ENCODE measurements around the gene MZT1.
"Not testable (repeated sequence)": the region's sequence is repeated elsewhere in the genome, so short reads cannot be mapped to it uniquely, and the experiment has no call there.

MZT1 gene, protein sequence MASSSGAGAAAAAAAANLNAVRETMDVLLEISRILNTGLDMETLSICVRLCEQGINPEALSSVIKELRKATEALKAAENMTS

DNA sequence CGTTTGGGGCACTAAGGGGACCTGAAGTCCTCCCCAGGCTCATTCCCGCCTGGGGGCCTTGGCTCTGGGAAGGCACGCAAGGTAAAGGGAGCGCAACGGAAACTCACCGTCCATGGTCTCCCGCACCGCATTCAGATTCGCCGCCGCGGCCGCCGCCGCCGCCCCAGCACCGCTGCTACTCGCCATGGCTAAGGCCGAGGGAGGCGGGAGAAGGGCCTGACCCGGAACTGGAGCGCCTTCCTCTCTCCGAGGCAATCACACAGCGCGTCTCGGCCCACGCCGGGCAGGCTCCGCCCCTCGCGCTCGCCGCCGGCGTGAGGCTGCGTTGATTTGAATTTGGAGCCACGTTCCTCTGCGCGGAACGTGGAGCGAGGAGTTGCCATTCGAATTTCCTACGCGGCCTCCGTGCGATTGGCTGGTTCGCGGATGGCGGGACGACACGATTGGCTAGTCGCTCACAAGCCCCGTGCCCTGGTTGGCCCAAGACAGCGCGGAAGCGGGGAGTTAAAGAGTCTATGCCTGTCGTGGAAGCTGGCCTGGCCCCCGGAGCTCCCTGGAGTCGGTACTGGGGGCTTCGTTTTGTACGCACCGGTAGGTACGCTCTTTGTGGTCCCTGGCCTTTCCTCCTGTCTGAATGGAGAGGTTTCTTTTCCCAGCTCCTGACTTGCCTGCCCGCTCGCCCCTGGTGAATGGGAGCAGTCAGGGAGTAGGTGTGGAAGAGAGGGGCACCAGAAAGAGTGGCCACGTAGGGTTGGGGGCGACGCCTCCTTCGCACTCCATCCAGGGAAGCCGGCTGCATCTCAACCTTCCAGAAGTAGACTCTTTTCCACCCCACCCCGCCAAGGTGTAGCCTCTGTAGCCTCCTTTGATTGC is at the start of gene MZT1, which contains the start of gene BORA:
Gene MZT1, minus strand, starts transcription at position 213 of the 873 bp plus-strand sequence. Its CDS starts 27 bp downstream, at position 186.
Gene BORA, plus strand, starts transcription at position 507 of the 873 bp plus-strand sequence. CDS start 1,018 bp downstream, outside the sequence.
- Mint-ChIP-seq H3K27ac (peak within 1 kb of the TSS; percentile 95), H3K27me3 (no peaks in the 10 kb centered on the region), H3K4me1 (ENCODE audit: low read depth) (peaks cover 49% of the 10 kb centered on the region), H3K36me3 (ENCODE audit: low read depth) (peaks cover 46% of the 10 kb centered on the region), H3K4me3 (peak within 1 kb of the TSS; percentile 98), H3K9me3 (no peaks in the 10 kb centered on the region)

DNA sequence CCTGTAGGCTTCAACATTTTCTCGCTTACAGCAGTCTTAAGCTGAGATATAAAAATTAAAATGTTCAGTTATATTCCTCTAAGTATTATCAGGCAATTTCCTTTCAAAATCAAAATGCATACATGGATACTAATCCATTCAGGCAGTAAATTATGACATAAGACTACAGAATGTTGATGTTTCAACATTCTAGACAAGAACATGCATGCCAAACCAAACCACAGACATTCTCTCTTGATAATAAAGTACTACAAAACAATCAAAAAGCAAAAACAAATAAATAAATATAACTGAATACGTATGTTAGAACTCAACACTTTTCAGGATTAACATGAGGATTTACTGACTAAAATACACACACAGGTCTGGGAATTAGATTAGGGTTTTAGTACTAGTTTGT is 46.6 kb upstream of the MZT1 start:
- Mint-ChIP-seq H3K36me3 (ENCODE audit: low read depth) (peaks cover 81% of the 10 kb centered on the region), H3K4me3 (no peak overlapping the region), H3K27ac (no peak overlapping the region), H3K9me3 (no peaks in the 10 kb centered on the region), H3K27me3 (no peaks in the 10 kb centered on the region), H3K4me1 (ENCODE audit: low read depth) (peaks cover 13% of the 10 kb centered on the region)

DNA sequence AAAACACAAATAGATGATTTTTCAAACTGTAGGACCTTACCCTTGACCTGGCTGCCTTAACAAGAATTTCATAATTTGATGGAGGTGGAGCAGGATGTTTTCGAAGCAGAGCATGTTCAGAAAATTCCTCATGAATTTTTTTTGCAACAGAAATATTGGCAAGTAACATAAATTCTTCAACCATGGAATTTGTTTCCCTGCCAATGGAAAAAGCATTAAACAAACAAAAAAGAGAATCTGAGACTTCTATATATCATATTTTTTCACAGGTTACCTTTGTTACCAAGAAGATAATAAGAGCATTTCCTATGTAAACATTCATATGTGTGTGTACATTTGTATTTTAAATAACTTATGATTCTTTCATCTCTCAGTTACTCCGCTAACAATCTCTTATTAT is 36.0 kb upstream of the MZT1 start:
- Mint-ChIP-seq H3K4me1 (ENCODE audit: low read depth) (no peaks in the 10 kb centered on the region), H3K36me3 (ENCODE audit: low read depth) (peaks cover 90% of the 10 kb centered on the region), H3K27ac (no peak overlapping the region), H3K27me3 (no peaks in the 10 kb centered on the region), H3K4me3 (no peak overlapping the region), H3K9me3 (no peaks in the 10 kb centered on the region)

DNA sequence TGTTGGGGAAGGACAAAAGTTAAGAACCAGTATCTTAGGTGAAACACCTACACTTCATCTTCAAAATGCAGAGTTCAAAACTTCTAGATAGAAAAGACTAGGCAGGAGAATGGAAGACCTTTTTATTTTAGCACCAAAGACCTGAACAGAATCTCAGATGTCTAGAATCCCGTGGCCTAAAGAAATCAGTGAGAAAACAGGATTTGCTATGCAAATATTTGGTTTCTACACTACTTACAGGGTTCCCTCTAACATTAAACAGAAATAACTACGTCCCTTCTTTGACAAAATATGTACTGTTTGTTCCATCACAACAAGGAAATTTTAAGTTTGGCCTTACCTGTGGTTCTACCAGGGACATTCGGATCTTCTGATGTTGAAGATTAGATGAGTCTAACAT is 32.8 kb upstream of the MZT1 start:
- peaks cover 87% of the 10 kb centered on the region for H3K36me3 Mint-ChIP-seq (ENCODE audit: low read depth)
- H3K9me3 Mint-ChIP-seq: no peaks in the 10 kb centered on the region
- H3K4me1 Mint-ChIP-seq (ENCODE audit: low read depth): no peaks in the 10 kb centered on the region
- H3K4me3 Mint-ChIP-seq: no peak overlapping the region
- no peak overlapping the region for H3K27ac Mint-ChIP-seq
- H3K27me3 Mint-ChIP-seq: no peaks in the 10 kb centered on the region

DNA sequence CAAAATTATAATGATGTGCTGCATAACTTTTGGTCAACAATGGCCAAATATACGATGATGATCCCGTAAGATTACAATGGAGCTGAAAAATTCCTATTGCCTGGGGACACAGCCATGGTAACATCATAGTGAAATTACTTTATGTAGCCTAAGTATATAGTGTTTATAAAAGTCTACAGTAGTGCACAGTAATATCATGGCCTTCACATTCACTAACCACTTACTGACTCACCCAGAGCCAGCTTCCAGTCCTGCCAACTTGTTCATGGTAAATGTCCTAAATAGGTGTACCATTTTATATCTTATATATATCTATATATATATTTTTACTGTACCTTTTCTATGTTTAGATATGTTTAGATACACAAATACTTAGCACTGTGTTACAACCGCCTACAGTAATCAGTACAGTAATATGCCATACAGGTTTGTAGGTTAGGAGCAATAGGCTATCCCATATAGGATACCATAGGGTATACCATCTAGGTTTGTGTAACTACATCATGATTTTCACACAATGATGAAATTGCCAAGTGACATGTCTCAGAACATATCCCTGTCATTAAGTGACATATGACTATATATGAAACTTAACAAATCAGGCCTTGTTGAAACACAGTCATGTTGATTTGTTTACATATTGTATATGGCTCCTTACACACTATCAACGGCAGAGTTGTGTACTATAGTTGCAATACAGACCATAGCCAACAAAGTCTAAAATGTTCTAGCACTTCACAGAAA is 30.5 kb upstream of the MZT1 start:
- no peaks in the 10 kb centered on the region for H3K9me3 Mint-ChIP-seq
- no peaks in the 10 kb centered on the region for H3K27me3 Mint-ChIP-seq
- peaks cover 86% of the 10 kb centered on the region for H3K36me3 Mint-ChIP-seq (ENCODE audit: low read depth)
- H3K27ac Mint-ChIP-seq: no peak overlapping the region
- H3K4me1 Mint-ChIP-seq (ENCODE audit: low read depth): no peaks in the 10 kb centered on the region
- no peak overlapping the region for H3K4me3 Mint-ChIP-seq

DNA sequence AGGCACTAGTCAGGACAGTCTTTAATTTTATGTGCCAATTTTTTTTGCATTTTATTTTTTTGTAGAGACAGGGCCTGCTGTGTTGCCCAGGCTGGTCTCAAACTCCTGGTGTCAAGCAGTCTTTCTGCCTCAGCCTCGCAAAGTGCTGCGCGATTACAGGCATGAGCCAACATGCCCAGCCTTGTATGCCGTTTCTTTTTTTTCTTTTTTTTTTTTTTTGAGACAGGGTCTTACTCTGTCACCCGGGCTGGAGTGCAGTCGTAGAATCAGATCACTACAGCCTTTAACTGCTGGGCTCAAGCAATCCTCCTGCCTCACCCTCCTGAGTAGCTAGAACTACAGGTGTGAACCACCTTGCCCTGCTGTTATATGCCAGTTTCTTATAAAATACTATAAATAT is 26.7 kb upstream of the MZT1 start:
- no peaks in the 10 kb centered on the region for H3K27me3 Mint-ChIP-seq
- H3K4me1 Mint-ChIP-seq (ENCODE audit: low read depth): no peaks in the 10 kb centered on the region
- H3K27ac Mint-ChIP-seq: no peak overlapping the region
- no peaks in the 10 kb centered on the region for H3K9me3 Mint-ChIP-seq
- no peak overlapping the region for H3K4me3 Mint-ChIP-seq
- H3K36me3 Mint-ChIP-seq (ENCODE audit: low read depth): peaks cover 88% of the 10 kb centered on the region

DNA sequence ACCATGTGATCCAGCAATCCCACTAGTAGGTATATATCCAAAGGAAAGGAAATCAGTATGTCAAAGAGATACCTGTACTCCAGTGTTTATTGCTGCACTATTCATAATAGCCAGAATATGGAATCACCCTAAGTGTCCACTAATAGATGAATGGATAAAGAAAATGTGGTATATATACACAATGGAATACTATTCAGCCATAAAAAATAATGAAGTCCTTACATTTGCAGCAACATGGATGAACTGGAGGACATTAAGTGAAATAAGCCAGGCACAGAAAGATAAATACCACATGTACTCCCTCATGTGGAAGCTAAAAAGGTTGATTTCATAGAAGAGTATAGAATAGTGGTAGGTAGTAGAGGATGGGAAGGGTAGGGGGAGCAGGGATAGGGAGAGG is 23.8 kb upstream of the MZT1 start:
- H3K36me3 Mint-ChIP-seq (ENCODE audit: low read depth): peaks cover 86% of the 10 kb centered on the region
- peaks cover 3% of the 10 kb centered on the region for H3K4me1 Mint-ChIP-seq (ENCODE audit: low read depth)
- H3K27ac Mint-ChIP-seq: no peak overlapping the region
- H3K27me3 Mint-ChIP-seq: no peaks in the 10 kb centered on the region
- H3K9me3 Mint-ChIP-seq: no peaks in the 10 kb centered on the region
- no peak overlapping the region for H3K4me3 Mint-ChIP-seq

DNA sequence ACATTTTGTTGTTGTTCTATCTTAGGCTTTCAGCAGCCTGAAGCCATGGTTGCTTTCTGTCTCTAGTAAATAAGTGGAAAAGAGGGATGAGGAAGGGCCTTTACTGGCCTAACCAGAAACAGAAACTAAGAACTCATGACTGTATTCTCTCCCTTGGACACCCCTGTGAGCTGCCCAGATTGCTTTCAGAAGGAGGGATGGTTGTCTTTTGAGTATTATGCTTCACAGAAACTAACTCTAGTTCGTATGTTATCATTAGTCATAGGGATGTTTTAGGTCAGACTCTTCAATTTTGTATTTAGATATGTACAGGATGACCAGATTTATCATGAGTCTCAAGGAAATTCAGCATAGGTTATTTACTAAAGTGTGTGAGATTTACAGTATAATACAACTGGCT is 17.8 kb upstream of the MZT1 start:
- Mint-ChIP-seq H3K27me3 (no peaks in the 10 kb centered on the region), H3K9me3 (no peaks in the 10 kb centered on the region), H3K27ac (peak overlapping the region; percentile 34), H3K4me1 (ENCODE audit: low read depth) (peaks cover 7% of the 10 kb centered on the region), H3K4me3 (no peak overlapping the region), H3K36me3 (ENCODE audit: low read depth) (peaks cover 63% of the 10 kb centered on the region)

DNA sequence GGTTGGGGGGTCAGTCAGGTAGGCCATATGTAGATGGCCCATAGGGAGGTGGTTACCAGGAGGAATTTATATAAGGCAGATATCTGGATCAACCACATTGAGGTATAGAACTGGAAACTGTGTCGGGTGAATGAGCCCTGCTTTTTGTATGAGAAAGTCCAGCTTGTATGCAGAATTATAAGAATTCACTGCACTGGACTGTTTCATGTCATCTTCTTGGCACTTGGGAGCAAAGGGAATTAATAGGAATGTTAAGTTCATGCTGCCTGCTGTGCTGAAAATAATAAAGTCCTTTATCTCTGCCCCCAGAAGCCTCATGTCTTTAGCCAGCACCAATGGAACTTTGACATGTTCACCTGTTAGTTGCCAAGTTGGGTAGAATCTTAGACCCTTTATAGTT is 12.6 kb upstream of the MZT1 start:
- Mint-ChIP-seq H3K27me3 (no peaks in the 10 kb centered on the region), H3K27ac (no peak overlapping the region), H3K4me1 (ENCODE audit: low read depth) (no peaks in the 10 kb centered on the region), H3K36me3 (ENCODE audit: low read depth) (peaks cover 65% of the 10 kb centered on the region), H3K9me3 (no peaks in the 10 kb centered on the region), H3K4me3 (no peak overlapping the region)

DNA sequence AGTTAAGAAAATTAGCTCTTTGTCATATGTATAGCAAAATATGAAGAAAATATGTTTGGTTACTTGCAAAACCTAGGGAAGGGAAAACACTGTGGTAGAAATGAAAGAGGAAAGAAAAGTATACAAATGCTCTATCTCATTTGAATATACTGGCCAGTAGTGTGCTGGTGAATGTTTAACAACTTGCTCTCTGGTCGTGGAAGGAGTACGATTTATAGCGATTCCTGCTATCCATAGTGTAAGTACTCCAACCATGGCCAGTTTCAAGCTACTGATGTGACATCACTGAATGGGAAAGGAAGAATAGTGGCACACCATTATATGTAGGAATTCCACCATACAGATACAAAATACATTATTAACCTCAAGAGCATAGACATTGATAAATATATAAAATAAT is 9.6 kb upstream of the MZT1 start:
- Mint-ChIP-seq H3K36me3 (ENCODE audit: low read depth) (peaks cover 68% of the 10 kb centered on the region), H3K9me3 (peaks cover 5% of the 10 kb centered on the region), H3K27ac (no peak overlapping the region)

DNA sequence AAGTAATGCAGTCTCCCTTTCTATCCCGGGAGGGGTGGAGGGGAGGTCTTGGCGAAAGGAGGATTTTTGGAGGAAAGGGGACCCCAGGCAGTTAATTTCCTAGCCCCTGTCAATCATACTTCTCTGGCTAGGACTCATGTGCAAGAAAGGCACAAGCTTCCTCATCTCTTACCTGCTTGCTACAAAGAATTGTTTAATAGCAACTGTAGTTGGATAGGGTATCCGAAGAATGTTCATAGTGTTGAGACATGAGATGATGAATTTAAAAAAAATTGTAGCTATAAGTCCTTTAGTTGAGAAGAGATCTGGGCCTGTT is 819 bp upstream of the MZT1 start:
- H3K27ac Mint-ChIP-seq: peak overlapping the region; percentile 86
- no peaks in the 10 kb centered on the region for H3K27me3 Mint-ChIP-seq
- peaks cover 46% of the 10 kb centered on the region for H3K36me3 Mint-ChIP-seq (ENCODE audit: low read depth)
- H3K4me3 Mint-ChIP-seq: peak overlapping the region; percentile 98
- H3K4me1 Mint-ChIP-seq (ENCODE audit: low read depth): peaks cover 49% of the 10 kb centered on the region
- H3K9me3 Mint-ChIP-seq: peaks cover 2% of the 10 kb centered on the region

More for the DNA sequence above, 9.6 kb upstream of the MZT1 start:
- Mint-ChIP-seq H3K27me3 (no peaks in the 10 kb centered on the region), H3K4me3 (no peak overlapping the region), H3K4me1 (ENCODE audit: low read depth) (no peaks in the 10 kb centered on the region)

DNA sequence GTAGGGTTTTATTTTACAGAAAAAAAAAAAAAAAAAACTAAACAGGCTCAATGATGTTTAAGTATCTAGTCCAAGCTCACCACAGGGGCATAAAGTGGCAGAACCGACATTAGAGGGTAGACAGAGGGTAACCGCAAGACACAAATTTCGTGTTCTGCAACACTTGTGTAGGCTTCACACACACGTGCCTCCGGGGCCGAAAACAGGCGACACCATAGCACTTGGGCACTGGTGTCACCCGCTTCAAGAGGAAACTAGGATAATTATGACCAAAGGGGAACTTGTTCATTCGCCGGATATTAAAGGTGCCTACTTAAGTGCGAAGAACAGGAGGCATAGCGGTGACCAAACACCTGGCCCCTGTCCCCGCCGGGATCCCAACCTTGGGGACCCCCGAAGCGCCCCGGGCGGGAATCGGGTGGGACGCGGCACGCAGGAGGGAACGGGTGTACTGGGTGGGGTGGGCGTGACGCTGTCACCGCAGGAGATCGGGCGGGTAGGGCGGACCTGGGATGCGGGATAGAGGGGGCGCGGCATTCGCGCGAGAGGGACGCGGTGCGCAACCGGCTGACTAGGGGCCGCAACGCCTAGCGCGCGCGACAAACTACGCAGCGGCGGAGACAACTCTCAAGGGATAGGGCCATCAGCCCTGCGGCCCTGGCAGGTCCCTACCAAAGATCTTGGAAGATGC is 558 bp downstream of the MZT1 start:
- H3K9me3 Mint-ChIP-seq: no peaks in the 10 kb centered on the region
- H3K4me3 Mint-ChIP-seq: peak overlapping the region; percentile 98

DNA sequence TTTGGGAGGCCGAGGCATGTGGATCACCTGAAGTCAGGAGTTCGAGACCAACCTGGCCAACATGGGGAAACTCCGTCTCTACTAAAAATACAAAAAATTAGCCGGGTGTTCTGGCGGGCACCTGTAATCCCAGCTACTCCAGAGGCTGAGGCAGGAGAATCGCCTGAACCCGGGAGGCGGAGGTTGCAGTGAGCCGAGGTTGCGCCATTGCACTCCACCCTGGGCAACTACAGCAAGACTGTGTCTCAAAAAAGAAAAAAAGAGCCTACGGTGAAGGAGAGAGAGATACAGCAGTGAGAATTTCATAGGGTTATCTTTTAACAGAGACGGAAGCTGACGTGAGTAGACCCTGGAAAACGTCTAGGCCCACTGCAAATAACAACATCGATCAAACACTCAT is 1.2 kb downstream of the MZT1 start:
- H3K4me1 Mint-ChIP-seq (ENCODE audit: low read depth): peaks cover 44% of the 10 kb centered on the region
- H3K9me3 Mint-ChIP-seq, H3K27me3 Mint-ChIP-seq: not testable (repeated sequence)
- H3K4me3 Mint-ChIP-seq: peak overlapping the region; percentile 98
- H3K36me3 Mint-ChIP-seq (ENCODE audit: low read depth): peaks cover 49% of the 10 kb centered on the region
- peak overlapping the region; percentile 95 for H3K27ac Mint-ChIP-seq

More for the DNA sequence above, 558 bp downstream of the MZT1 start:
- peaks cover 49% of the 10 kb centered on the region for H3K4me1 Mint-ChIP-seq (ENCODE audit: low read depth)
- H3K27ac Mint-ChIP-seq: peak overlapping the region; percentile 95
- H3K27me3 Mint-ChIP-seq: no peaks in the 10 kb centered on the region
- H3K36me3 Mint-ChIP-seq (ENCODE audit: low read depth): peaks cover 49% of the 10 kb centered on the region

DNA sequence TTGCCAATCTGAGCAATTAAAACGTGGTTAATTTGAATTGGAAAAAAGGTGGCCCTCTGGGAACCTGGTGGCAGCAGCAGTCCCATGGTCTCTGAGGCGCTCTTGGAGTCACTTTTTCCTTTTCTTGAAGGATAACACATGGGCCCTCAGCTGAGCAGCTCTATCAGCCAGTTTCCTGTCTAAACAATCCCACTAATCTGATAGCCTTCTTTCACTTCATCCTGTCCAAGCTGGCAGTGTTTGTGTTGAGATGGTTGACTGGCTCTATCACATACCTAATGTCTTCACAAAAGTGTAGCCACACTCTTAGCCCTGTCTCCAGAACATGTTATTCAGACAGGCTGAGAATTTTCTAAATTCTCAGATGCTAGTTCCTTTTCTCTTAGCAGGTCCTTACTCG is 10.7 kb downstream of the MZT1 start:
- Mint-ChIP-seq H3K9me3 (no peaks in the 10 kb centered on the region), H3K27me3 (no peaks in the 10 kb centered on the region), H3K27ac (no peak overlapping the region), H3K4me3 (no peak overlapping the region), H3K4me1 (ENCODE audit: low read depth) (peaks cover 11% of the 10 kb centered on the region), H3K36me3 (ENCODE audit: low read depth) (peaks cover 90% of the 10 kb centered on the region)

DNA sequence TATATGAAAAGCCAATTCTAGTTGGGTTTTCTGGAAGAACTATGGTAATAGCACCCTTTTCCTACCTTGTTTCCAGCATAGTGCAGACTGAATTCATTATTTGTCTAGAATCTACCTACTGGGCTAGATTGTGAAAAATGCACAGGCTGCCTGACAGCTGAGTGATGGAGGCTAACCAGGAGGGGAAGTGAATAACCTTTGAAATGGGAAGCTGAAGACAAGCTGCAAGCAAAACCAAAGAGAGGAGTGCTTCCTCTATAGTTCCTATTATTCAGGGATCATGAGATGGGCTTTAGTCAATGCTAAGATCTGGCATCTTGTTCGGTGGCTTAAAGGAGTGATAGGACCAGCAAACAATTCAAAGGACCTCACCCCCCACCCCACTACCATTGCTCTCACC is 26.9 kb downstream of the MZT1 start:
- Mint-ChIP-seq H3K27ac (no peak overlapping the region), H3K9me3 (no peaks in the 10 kb centered on the region), H3K4me1 (ENCODE audit: low read depth) (no peaks in the 10 kb centered on the region), H3K27me3 (no peaks in the 10 kb centered on the region), H3K36me3 (ENCODE audit: low read depth) (peaks cover 2% of the 10 kb centered on the region), H3K4me3 (no peak overlapping the region)

All from stimulated activated naive CD8-positive, alpha-beta T cell treated with anti-CD3 and anti-CD28 coated beads, Interleukin-15, Interleukin-2, amounts not matched to agents 100 ng/mL and 50 ng/mL, for 24 hours (primary cell).